Skeletal muscle cell (primary cell): ENCODE measurements around the gene SLC23A2.

Source experiments
- DNase-seq: peaks from one replicate; pipeline ENCODE4 v3.0.0-alpha.2; 2010; ENCODE audit warnings: low read depth
- H3K4me3 ChIP-seq: 2 replicates; pipeline ENCODE4 v1.5.1; 2011; ENCODE audit warnings: low read depth, mild to moderate bottlenecking, control low read depth, low read length, moderate library complexity

Gene SLC23A2

GRCh38 chr20:4836473-4836872 lies 164.8 kb downstream of the SLC23A2 start:
- no peak for DNase-seq
- no peak overlapping the region for H3K4me3 ChIP-seq

GRCh38 chr20:4835244-4836177 lies 165.8 kb downstream of the SLC23A2 start:
- no peak overlapping the region for H3K4me3 ChIP-seq
- DNase-seq, result no peak

- no peak overlapping the region for H3K4me3 ChIP-seq
- no peak for DNase-seq
Measured at GRCh38 chr20:4833074-4833728, 168.1 kb downstream of the SLC23A2 start.

GRCh38 chr20:4832469-4832868 lies 168.8 kb downstream of the SLC23A2 start:
- no peak overlapping the region for H3K4me3 ChIP-seq
- no peak for DNase-seq

GRCh38 chr20:4830696-4831095 lies 170.6 kb downstream of the SLC23A2 start:
- no peak for DNase-seq
- no peak overlapping the region for H3K4me3 ChIP-seq

GRCh38 chr20:4830259-4830658 lies 171.1 kb downstream of the SLC23A2 start:
- no peak overlapping the region for H3K4me3 ChIP-seq
- DNase-seq, result no peak

GRCh38 chr20:4829514-4830215 lies 171.6 kb downstream of the SLC23A2 start:
- no peak overlapping the region for H3K4me3 ChIP-seq

GRCh38 chr20:4828830-4829513 lies 172.3 kb downstream of the SLC23A2 start:
- no peak for DNase-seq
- H3K4me3 ChIP-seq, result no peak overlapping the region

More at GRCh38 chr20:4829514-4830215, 171.6 kb downstream of the SLC23A2 start:
- DNase-seq, result no peak

GRCh38 chr20:4821590-4821989 lies 179.7 kb downstream of the SLC23A2 start:
- no peak overlapping the region for H3K4me3 ChIP-seq

GRCh38 chr20:4820806-4821518 lies 180.3 kb downstream of the SLC23A2 start:
- no peak overlapping the region for H3K4me3 ChIP-seq
- peak; percentile 37 for DNase-seq

More at GRCh38 chr20:4821590-4821989, 179.7 kb downstream of the SLC23A2 start:
- DNase-seq, result no peak

GRCh38 chr20:4819901-4820300 lies 181.4 kb downstream of the SLC23A2 start:
- H3K4me3 ChIP-seq, result no peak overlapping the region
- DNase-seq, result no peak

GRCh38 chr20:4817230-4817671 lies 184.1 kb downstream of the SLC23A2 start:
- H3K4me3 ChIP-seq, result no peak overlapping the region
- no peak for DNase-seq

- no peak for DNase-seq
- no peak overlapping the region for H3K4me3 ChIP-seq
Measured at GRCh38 chr20:4815628-4816027, 185.7 kb downstream of the SLC23A2 start.

- H3K4me3 ChIP-seq, result no peak overlapping the region
Measured at GRCh38 chr20:4814696-4815252, 186.5 kb downstream of the SLC23A2 start.

GRCh38 chr20:4813863-4814695 lies 187.2 kb downstream of the SLC23A2 start:
- H3K4me3 ChIP-seq, result no peak overlapping the region
- DNase-seq, result no peak

More at GRCh38 chr20:4814696-4815252, 186.5 kb downstream of the SLC23A2 start:
- DNase-seq, result no peak

- H3K4me3 ChIP-seq, result no peak overlapping the region
- no peak for DNase-seq
Measured at GRCh38 chr20:4813076-4813862, 188.0 kb downstream of the SLC23A2 start.

GRCh38 chr20:4812641-4813075 lies 188.7 kb downstream of the SLC23A2 start:
- DNase-seq, result no peak
- no peak overlapping the region for H3K4me3 ChIP-seq
